HepG2 (cell line): Measurements from ENCODE around the gene WDR62. TPM values are rescaled to one million over a fixed set of nuclear protein-coding genes. Genes with fewer than 3 reads are reported as not detected.

Experiments used
- ETS1 ChIP-seq: sonication (generic); formaldehyde crosslinking; IDR thresholded peaks from 2 replicates; pipeline ENCODE4 v1.4.0; 2020; ENCODE audit warnings: missing genetic modification reagents
- KDM3A ChIP-seq: IDR thresholded peaks from 2 replicates; pipeline ENCODE4 v1.6.1; 2018; ENCODE audit warnings: low read depth, missing compliant biosample characterization
- MNT ChIP-seq: fragments of 450-650 bp; IDR thresholded peaks from 2 replicates; pipeline ENCODE4 v1.6.1; 2016
- PAXIP1 ChIP-seq: sonication (generic); formaldehyde crosslinking; conservative IDR thresholded peaks from 2 replicates; pipeline ENCODE4 v1.4.0; 2020; ENCODE audit warnings: mild to moderate bottlenecking, missing genetic modification reagents, moderate library complexity
- PRDM10 ChIP-seq: sonication (generic); formaldehyde crosslinking; IDR thresholded peaks from 2 replicates; pipeline ENCODE4 v1.4.0; 2020; ENCODE audit warnings: low read depth, missing genetic modification reagents
- REXO4 ChIP-seq: sonication (generic); formaldehyde crosslinking; IDR thresholded peaks from 2 replicates; pipeline ENCODE4 v1.8.0; 2022; ENCODE audit warnings: missing genetic modification reagents, mild to moderate bottlenecking, borderline replicate concordance
- RNF219 ChIP-seq: sonication (generic); formaldehyde crosslinking; IDR thresholded peaks from 2 replicates; pipeline ENCODE4 v1.5.0; 2020; ENCODE audit warnings: mild to moderate bottlenecking, missing genetic modification reagents
- SAP130 ChIP-seq: IDR thresholded peaks from 2 replicates; pipeline ENCODE4 v1.6.1; 2016; ENCODE audit warnings: low read depth
- ZBTB25 ChIP-seq: IDR thresholded peaks from 2 replicates; pipeline ENCODE4 v1.6.1; 2018; ENCODE audit warnings: missing genetic modification reagents
- ZEB1 ChIP-seq: IDR thresholded peaks from 2 replicates; pipeline ENCODE4 v1.6.1; 2012; ENCODE audit warnings: mild to moderate bottlenecking, low read depth, inconsistent platforms; ENCODE audit not compliant: insufficient replicate concordance
- ZFX ChIP-seq: sonication (generic); formaldehyde crosslinking; IDR thresholded peaks from 2 replicates; pipeline ENCODE4 v1.4.0; 2020; ENCODE audit warnings: mild to moderate bottlenecking, low read depth, missing genetic modification reagents, moderate library complexity
- ZNF607 ChIP-seq: sonication (generic); formaldehyde crosslinking; IDR thresholded peaks from 2 replicates; pipeline ENCODE4 v1.5.1; 2020; ENCODE audit warnings: missing genetic modification reagents, mild to moderate bottlenecking, borderline replicate concordance
- ZNF629 ChIP-seq: sonication (generic); formaldehyde crosslinking; conservative IDR thresholded peaks from 2 replicates; pipeline ENCODE4 v1.5.0; 2020; ENCODE audit warnings: missing genetic modification reagents
- ZNF781 ChIP-seq: sonication (generic); formaldehyde crosslinking; IDR thresholded peaks from 2 replicates; pipeline ENCODE4 v1.5.1; 2020; ENCODE audit warnings: borderline replicate concordance, mild to moderate bottlenecking, missing genetic modification reagents; ENCODE audit errors: not compliant biosample characterization
- polyA plus RNA-seq, 8 experiments: library from polyadenylated mRNA; depleted of rRNA in 3 of 8; stranded (reverse) in 7 of 8; unstranded in 1 of 8; fragments of >200 nt; fragmentation: Illumina TruSeq in 4 of 8; extraction: Trizol in 4 of 8; gene quantifications; 2 replicates each; pipeline versions ENCODE4 v1.2.1 to v1.2.3, GENCODE V29; 2011 to 2016; ENCODE audit warnings: low read depth in 4 of 8, missing spikeins in 1 of 8, mixed read lengths in 1 of 8; ENCODE audit not compliant: insufficient read depth in 1 of 8
- total RNA-seq, 5 experiments: library from RNA; depleted of rRNA; stranded (reverse); fragments of >200 nt; fragmentation: Illumina TruSeq; extraction: Trizol; gene quantifications; 2 replicates each; pipeline ENCODE4 v1.2.3, GENCODE V29; 2016; ENCODE audit warnings: low read depth in 1 of 5

The WDR62 gene
- total and polyA plus RNA-seq, 2 of the 13 experiments (the other 11 are each of a cell fraction or from before 2014, with no cell fraction given) = 5.8 to 12.5 TPM

GRCh38 chr19:36058481-36059179 is 3.9 kb downstream of the WDR62 start (continued):
- TF ChIP-seq PAXIP1 (peak; percentile 88), SAP130 (CRISPR knock-in tag) (peak; percentile 88), MNT (no peak), ZNF781 (no peak), ZNF629 (CRISPR knock-in tag) (no peak), KDM3A (CRISPR knock-in tag) (no peak), ZBTB25 (0 out of 2 replicates have a peak, but pooled peaks have one; percentile 18), ZNF607 (no peak), PRDM10 (CRISPR knock-in tag) (peak; percentile 38; the same call in 1 of the 2 replicates), ETS1 (no peak), ZFX (CRISPR knock-in tag) (peak; percentile 73), REXO4 (CRISPR knock-in tag) (no peak), RNF219 (no peak), ZEB1 (peak; percentile 82)
